Fibroblast of lung (primary cell): Measurements from ENCODE around the gene PHF20. TPM values are rescaled to one million over a fixed set of nuclear protein-coding genes. Genes with fewer than 3 reads are reported as not detected.

ENCODE experiments used
- DNase-seq, 2 donors: peaks; one replicate each; pipeline versions ENCODE4 v3.0.0 to v3.0.0-alpha.2; 2010; ENCODE audit warnings: low read depth in 2 of 2
- H2AFZ ChIP-seq: 2 replicates; pipeline ENCODE4 v1.5.1; 2012; ENCODE audit warnings: low read length, control low read depth, inconsistent platforms
- H3K27ac ChIP-seq: 2 replicates; pipeline ENCODE4 v1.5.1; 2011; ENCODE audit warnings: low read length, control low read depth; ENCODE audit not compliant: insufficient read depth
- H3K27me3 ChIP-seq: 2 replicates; pipeline ENCODE4 v1.5.1; 2011; ENCODE audit warnings: mild to moderate bottlenecking, low read length; ENCODE audit not compliant: control insufficient read depth, insufficient read depth
- H3K36me3 ChIP-seq: 2 replicates; pipeline ENCODE4 v1.5.1; 2011; ENCODE audit warnings: low read length; ENCODE audit not compliant: control insufficient read depth, insufficient read depth
- H3K4me1 ChIP-seq: 2 replicates; pipeline ENCODE4 v1.5.1; 2011; ENCODE audit warnings: low read length; ENCODE audit not compliant: control insufficient read depth, insufficient read depth; ENCODE audit errors: extremely low read depth
- H3K4me2 ChIP-seq: 2 replicates; pipeline ENCODE4 v1.5.1; 2011; ENCODE audit warnings: low read length, control low read depth; ENCODE audit not compliant: insufficient read depth; ENCODE audit errors: extremely low read depth
- H3K4me3 ChIP-seq, 4 experiments: fragments of 200-600 bp in 1 of 4; sonication (generic) in 1 of 4; replicated peaks in 1 of 4; 2 replicates each; pipeline ENCODE4 v1.5.1; 2011 to 2016; ENCODE audit warnings: low read length in 4 of 4, low read depth in 3 of 4, mild to moderate bottlenecking in 3 of 4, control low read depth in 2 of 4, inconsistent platforms in 1 of 4, mixed read lengths in 1 of 4; ENCODE audit not compliant: insufficient read depth in 1 of 4; ENCODE audit errors: control extremely low read depth in 1 of 4
- H3K79me2 ChIP-seq: 2 replicates; pipeline ENCODE4 v1.5.1; 2012; ENCODE audit warnings: mild to moderate bottlenecking, low read length, inconsistent platforms; ENCODE audit not compliant: control insufficient read depth, insufficient read depth
- H3K9ac ChIP-seq: 2 replicates; pipeline ENCODE4 v1.5.1; 2011; ENCODE audit warnings: mild to moderate bottlenecking, low read length, control low read depth; ENCODE audit not compliant: insufficient read depth
- H3K9me3 ChIP-seq: 2 replicates; pipeline ENCODE4 v1.5.1; 2012; ENCODE audit warnings: low read depth, low read length; ENCODE audit not compliant: control insufficient read depth, insufficient read depth
- H4K20me1 ChIP-seq: 2 replicates; pipeline ENCODE4 v1.5.1; 2011; ENCODE audit warnings: low read length; ENCODE audit not compliant: control insufficient read depth, insufficient read depth; ENCODE audit errors: extremely low read depth
- EZH2 ChIP-seq: IDR thresholded peaks from 2 replicates; pipeline ENCODE4 v1.5.1; 2012; ENCODE audit warnings: low read length, control low read depth, mild to moderate bottlenecking; ENCODE audit errors: missing control alignments
- polyA plus RNA-seq, 2 donors: library from polyadenylated mRNA; depleted of rRNA in 1 of 2; stranded (reverse) in 1 of 2; unstranded in 1 of 2; fragments of >200 nt; gene quantifications; 2 replicates each; pipeline ENCODE4 v1.2.1, GENCODE V29; 2011 to 2012; ENCODE audit warnings: missing spikeins in 1 of 2
- total RNA-seq: library from RNA; depleted of rRNA; stranded (reverse); fragments of >200 nt; gene quantifications from 2 replicates; pipeline ENCODE4 v1.2.1, GENCODE V29; 2014
- TF ChIP-seq, protein P1 (sequence below), 2 donors: IDR thresholded peaks in 1 of 2; conservative IDR thresholded peaks in 1 of 2; 1 replicate in 1 of 2; 2 replicates in 1 of 2; pipeline ENCODE4 v1.5.1; 2011 to 2012; ENCODE audit warnings: low read length in 2 of 2, control low read depth in 1 of 2, inconsistent platforms in 1 of 2, low read depth in 1 of 2, mild to moderate bottlenecking in 1 of 2

The PHF20 gene
- total and polyA plus RNA-seq, 2 donors (not counting 1 experiment from before 2014, with no cell fraction given), result 31.4 to 40.1 TPM

DNA sequence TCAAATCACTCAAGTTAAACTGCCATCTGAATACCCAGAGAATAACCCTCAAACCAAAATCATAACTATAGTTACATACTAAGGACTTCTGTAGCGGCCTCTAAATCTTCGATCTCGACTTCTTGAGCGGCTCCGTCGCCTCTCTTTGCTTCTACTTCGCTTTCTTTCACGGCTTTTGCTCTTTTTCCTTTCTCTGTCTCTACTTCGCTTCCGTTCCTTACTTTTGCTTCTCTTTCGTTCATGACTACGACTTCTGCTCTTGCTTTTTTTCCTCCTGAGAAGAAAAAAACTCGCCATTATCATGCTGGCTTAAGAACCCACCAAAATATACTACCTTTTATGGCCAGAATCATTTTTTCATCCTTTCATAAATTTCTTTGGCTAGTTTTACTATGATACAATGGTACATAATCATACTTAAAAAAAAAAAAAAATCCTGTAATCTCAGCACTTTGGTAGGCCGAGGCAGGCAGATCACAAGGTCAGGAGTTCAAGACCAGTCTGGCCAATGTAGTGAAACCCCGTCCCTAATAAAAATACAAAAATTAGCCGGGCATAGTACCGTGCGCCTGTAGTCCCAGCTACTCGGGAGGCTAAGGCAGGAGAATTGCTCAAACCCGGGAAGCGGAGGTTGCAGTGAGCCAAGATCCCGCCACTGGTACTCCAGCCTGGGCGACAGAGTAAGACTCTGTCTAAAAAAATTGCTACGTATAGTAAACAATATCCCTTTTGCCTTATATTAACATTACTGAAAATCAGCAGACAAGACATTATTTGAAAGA is 39.8 kb upstream of the PHF20 start:
- no peak overlapping the region for H3K27ac ChIP-seq
- no peak overlapping the region for H2AFZ ChIP-seq
- no peak overlapping the region for H3K4me2 ChIP-seq
- H3K27me3 ChIP-seq, result no peaks in the 10 kb centered on the region
- no peak overlapping the region for H3K9ac ChIP-seq
- no peak for DNase-seq
- H3K36me3 ChIP-seq, result peaks cover 18% of the 10 kb centered on the region
- H3K9me3 ChIP-seq, result no peaks in the 10 kb centered on the region
- TF ChIP-seq, protein P1, sequence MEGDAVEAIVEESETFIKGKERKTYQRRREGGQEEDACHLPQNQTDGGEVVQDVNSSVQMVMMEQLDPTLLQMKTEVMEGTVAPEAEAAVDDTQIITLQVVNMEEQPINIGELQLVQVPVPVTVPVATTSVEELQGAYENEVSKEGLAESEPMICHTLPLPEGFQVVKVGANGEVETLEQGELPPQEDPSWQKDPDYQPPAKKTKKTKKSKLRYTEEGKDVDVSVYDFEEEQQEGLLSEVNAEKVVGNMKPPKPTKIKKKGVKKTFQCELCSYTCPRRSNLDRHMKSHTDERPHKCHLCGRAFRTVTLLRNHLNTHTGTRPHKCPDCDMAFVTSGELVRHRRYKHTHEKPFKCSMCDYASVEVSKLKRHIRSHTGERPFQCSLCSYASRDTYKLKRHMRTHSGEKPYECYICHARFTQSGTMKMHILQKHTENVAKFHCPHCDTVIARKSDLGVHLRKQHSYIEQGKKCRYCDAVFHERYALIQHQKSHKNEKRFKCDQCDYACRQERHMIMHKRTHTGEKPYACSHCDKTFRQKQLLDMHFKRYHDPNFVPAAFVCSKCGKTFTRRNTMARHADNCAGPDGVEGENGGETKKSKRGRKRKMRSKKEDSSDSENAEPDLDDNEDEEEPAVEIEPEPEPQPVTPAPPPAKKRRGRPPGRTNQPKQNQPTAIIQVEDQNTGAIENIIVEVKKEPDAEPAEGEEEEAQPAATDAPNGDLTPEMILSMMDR (conservative IDR thresholded peaks at IDR 0.05 in 1 of 2, IDR thresholded peaks at IDR 0.05 in 1 of 2; ENCODE audit: low read depth in 1 of 2, low read length in 2 of 2), result no peak
- no peak for TF ChIP-seq EZH2
- H3K79me2 ChIP-seq, result peaks cover 95% of the 10 kb centered on the region
- peaks cover 3% of the 10 kb centered on the region for H4K20me1 ChIP-seq
- H3K4me3 ChIP-seq, result no peak overlapping the region
- peaks cover 4% of the 10 kb centered on the region for H3K4me1 ChIP-seq

DNA sequence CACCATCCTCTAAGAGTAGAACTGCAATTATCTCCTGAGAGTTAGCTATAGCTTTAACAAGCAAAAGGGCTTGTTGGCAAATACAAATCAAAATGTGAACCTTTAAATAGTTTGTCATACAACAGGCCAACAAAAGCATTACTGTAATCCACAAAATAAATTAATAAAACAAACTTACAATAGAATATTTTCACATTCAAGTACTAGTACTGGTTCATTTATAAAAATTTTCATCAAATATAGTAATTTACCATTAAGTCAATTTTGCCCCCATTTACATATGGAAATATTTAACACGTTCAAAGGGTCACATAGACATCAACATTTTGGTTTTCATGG is 39.2 kb upstream of the PHF20 start:
- H3K36me3 ChIP-seq, result peaks cover 18% of the 10 kb centered on the region
- no peak for DNase-seq
- peaks cover 4% of the 10 kb centered on the region for H3K4me1 ChIP-seq
- no peak overlapping the region for H3K9ac ChIP-seq
- H4K20me1 ChIP-seq, result peaks cover 3% of the 10 kb centered on the region
- no peaks in the 10 kb centered on the region for H3K27me3 ChIP-seq
- H3K4me2 ChIP-seq, result no peak overlapping the region
- H2AFZ ChIP-seq, result no peak overlapping the region
- no peak overlapping the region for H3K27ac ChIP-seq
- no peak for TF ChIP-seq EZH2
- TF ChIP-seq, protein P1 (conservative IDR thresholded peaks at IDR 0.05 in 1 of 2, IDR thresholded peaks at IDR 0.05 in 1 of 2; ENCODE audit: low read depth in 1 of 2, low read length in 2 of 2), result no peak
- no peaks in the 10 kb centered on the region for H3K9me3 ChIP-seq
- no peak overlapping the region for H3K4me3 ChIP-seq
- peaks cover 97% of the 10 kb centered on the region for H3K79me2 ChIP-seq

GRCh38 chr20:35734374-35734773 is 37.4 kb upstream of the PHF20 start:
- TF ChIP-seq, protein P1 (conservative IDR thresholded peaks at IDR 0.05 in 1 of 2, IDR thresholded peaks at IDR 0.05 in 1 of 2; ENCODE audit: low read depth in 1 of 2, low read length in 2 of 2), result no peak
- no peak for TF ChIP-seq EZH2
- Histone ChIP-seq H3K4me2 (no peak overlapping the region), H2AFZ (no peak overlapping the region), H4K20me1 (peaks cover 8% of the 10 kb centered on the region), H3K4me1 (peaks cover 4% of the 10 kb centered on the region), H3K27ac (no peak overlapping the region), H3K27me3 (no peaks in the 10 kb centered on the region), H3K4me3 (no peak overlapping the region), H3K79me2 (peaks cover 99% of the 10 kb centered on the region), H3K36me3 (peaks cover 24% of the 10 kb centered on the region), H3K9ac (no peak overlapping the region), H3K9me3 (no peaks in the 10 kb centered on the region)
- no peak for DNase-seq
